ENCODE measurements around the gene GATAD2A.

GRCh38 chr19:19417628-19418245 lies 12.3 kb downstream of the GATAD2A start:
- no peak for TF ChIP-seq CTCF (IDR thresholded peaks at IDR 0.05)
- no peak for TF ChIP-seq POLR2A (IDR thresholded peaks at IDR 0.05)
